Measurements from ENCODE around the gene PTPRG.

DNA sequence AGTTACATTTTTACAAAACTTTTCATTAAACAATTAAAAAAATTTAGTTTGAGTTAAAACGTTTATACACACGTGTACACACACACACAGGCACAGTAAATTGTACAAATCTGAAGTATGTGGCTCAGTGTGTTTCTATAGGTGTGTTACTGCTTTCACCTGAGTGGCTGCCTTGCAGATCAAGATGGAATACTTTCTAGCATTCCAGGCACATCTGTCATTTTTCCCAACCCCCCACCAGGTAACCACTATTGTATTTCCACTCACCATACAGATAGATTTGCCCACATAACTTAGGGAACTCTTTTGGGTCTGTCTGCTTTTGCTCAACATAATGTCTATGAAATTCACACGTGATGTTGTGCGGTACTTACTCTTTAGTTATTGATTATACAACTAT lies 141.1 kb downstream of the PTPRG start:
- no peak for TF ChIP-seq NFATC3 (CRISPR knock-in tag; IDR thresholded peaks at IDR 0.05)
- no peak for TF ChIP-seq EP300 (IDR thresholded peaks at IDR 0.05; ENCODE audit: low read depth in 2 of 2, low read length in 2 of 2)
- TF ChIP-seq EP300 (CRISPR knock-in tag; IDR thresholded peaks at IDR 0.05; ENCODE audit: borderline replicate concordance): no peak
- no peak for TF ChIP-seq MXI1 (IDR thresholded peaks at IDR 0.05; ENCODE audit: borderline replicate concordance, low read depth, low read length)
- TF ChIP-seq, protein P1, sequence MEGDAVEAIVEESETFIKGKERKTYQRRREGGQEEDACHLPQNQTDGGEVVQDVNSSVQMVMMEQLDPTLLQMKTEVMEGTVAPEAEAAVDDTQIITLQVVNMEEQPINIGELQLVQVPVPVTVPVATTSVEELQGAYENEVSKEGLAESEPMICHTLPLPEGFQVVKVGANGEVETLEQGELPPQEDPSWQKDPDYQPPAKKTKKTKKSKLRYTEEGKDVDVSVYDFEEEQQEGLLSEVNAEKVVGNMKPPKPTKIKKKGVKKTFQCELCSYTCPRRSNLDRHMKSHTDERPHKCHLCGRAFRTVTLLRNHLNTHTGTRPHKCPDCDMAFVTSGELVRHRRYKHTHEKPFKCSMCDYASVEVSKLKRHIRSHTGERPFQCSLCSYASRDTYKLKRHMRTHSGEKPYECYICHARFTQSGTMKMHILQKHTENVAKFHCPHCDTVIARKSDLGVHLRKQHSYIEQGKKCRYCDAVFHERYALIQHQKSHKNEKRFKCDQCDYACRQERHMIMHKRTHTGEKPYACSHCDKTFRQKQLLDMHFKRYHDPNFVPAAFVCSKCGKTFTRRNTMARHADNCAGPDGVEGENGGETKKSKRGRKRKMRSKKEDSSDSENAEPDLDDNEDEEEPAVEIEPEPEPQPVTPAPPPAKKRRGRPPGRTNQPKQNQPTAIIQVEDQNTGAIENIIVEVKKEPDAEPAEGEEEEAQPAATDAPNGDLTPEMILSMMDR (CRISPR knock-in tag; IDR thresholded peaks at IDR 0.05): no peak
- no peak for TF ChIP-seq HNRNPL (IDR thresholded peaks at IDR 0.05; ENCODE audit: low read depth, low read length)
- no peak for TF ChIP-seq MXD1 (CRISPR knock-in tag; IDR thresholded peaks at IDR 0.05)
- no peak for TF ChIP-seq ZNF75D (CRISPR knock-in tag; IDR thresholded peaks at IDR 0.05; ENCODE audit: borderline replicate concordance)
- no peak for TF ChIP-seq ZNF230 (CRISPR knock-in tag; IDR thresholded peaks at IDR 0.05)

Measured in HepG2 (cell line).